ENCODE measurements around the gene CD300C.

DNA sequence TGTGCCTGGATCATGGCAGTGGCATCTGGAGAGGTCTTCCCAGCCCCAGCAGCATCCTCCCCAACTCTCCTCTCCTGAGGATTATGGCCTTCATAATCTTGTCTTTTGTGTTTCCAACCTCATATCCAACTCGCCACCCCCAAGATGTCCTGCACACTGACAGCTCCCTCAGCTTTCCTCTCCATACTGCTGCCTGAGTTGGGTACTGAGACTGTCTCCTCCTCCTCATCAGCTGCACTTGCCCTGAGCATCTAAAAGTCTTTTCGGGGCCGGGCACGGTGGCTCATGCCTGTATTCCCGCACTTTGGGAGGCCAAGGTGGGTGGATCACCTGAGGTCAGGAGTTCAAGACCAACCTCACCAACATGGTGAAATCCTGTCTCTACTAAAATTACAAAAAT, 16.7 kb downstream of the CD300C start:
- TF ChIP-seq, protein P1, sequence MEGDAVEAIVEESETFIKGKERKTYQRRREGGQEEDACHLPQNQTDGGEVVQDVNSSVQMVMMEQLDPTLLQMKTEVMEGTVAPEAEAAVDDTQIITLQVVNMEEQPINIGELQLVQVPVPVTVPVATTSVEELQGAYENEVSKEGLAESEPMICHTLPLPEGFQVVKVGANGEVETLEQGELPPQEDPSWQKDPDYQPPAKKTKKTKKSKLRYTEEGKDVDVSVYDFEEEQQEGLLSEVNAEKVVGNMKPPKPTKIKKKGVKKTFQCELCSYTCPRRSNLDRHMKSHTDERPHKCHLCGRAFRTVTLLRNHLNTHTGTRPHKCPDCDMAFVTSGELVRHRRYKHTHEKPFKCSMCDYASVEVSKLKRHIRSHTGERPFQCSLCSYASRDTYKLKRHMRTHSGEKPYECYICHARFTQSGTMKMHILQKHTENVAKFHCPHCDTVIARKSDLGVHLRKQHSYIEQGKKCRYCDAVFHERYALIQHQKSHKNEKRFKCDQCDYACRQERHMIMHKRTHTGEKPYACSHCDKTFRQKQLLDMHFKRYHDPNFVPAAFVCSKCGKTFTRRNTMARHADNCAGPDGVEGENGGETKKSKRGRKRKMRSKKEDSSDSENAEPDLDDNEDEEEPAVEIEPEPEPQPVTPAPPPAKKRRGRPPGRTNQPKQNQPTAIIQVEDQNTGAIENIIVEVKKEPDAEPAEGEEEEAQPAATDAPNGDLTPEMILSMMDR (conservative IDR thresholded peaks at IDR 0.05 in 1 of 2, IDR thresholded peaks at IDR 0.05 in 1 of 2; ENCODE audit: low read depth in 1 of 2, low read length in 2 of 2) = no peak
- TF ChIP-seq EZH2 (IDR thresholded peaks at IDR 0.05; ENCODE audit: low read length, missing control alignments) = no peak
